NCI-H2107 treated with DMSO at 0.1 percent for 48 hours (cell line): ENCODE results near the gene SACS.
"Not testable (repeated sequence)": the region's sequence is repeated elsewhere in the genome, so short reads cannot be mapped to it uniquely, and the experiment has no call there.

Source experiments
- DNase-seq: peaks from one replicate; lab custom pipeline; 2025; ENCODE audit not compliant: unreplicated experiment; lab: John Stamatoyannopoulos, UW

SACS gene

GRCh38 chr13:23418776-23419683 is 14.5 kb downstream of the SACS start:
- DNase-seq, result no peak

- DNase-seq, result no peak
Measured at GRCh38 chr13:23414682-23415081, 18.8 kb downstream of the SACS start.

- no peak for DNase-seq
Measured at GRCh38 chr13:23411706-23412105, 21.8 kb downstream of the SACS start.

DNA sequence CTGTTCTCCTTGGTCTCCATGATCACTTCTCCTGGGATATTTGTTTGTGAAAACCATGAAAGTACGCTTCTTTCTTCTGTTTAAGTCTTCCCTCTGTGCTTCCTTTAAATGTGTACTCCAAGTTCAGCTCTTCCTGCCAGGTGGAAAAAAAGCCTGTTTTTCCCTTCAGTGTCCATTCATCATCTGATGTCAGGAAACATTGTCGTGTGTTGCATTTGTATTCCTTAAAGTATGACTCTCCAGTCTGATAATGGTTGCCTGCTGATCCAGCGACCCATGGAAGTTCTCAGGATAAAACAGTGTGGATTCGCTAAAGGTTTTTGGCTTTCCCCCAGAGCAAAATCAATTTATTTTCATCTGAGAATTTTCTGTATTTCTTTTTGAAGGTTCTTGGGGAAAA is 22.3 kb downstream of the SACS start:
- no peak for DNase-seq

GRCh38 chr13:23408026-23408425 is 25.5 kb downstream of the SACS start:
- DNase-seq, result no peak

- not testable (repeated sequence) for DNase-seq
Measured at GRCh38 chr13:23401156-23401555, 32.3 kb downstream of the SACS start.

GRCh38 chr13:23399347-23399746 is 34.2 kb downstream of the SACS start:
- no peak for DNase-seq

DNA sequence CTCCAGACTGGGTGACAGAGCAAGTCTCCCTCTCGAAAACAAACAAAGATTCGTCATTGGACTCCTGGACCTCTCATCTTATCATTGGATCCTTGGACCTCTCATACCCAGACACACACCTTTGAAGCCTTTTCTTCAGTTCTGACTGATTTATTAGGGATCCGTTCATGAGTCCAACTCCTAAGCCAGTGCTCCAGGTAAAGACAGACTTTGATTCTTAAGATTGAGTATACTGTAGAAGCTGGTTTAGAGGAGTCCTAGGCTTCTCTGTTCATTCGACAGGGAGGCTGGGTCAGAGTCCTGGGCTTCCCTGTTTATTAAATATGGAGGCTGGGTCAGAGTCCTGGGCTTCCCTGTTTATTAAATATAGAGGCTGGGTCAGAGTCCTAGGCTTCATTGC is 38.7 kb downstream of the SACS start:
- DNase-seq, result no peak

GRCh38 chr13:23392925-23393645 is 40.4 kb downstream of the SACS start:
- no peak for DNase-seq

GRCh38 chr13:23392313-23392712 is 41.2 kb downstream of the SACS start:
- DNase-seq, result no peak

- no peak for DNase-seq
Measured at GRCh38 chr13:23391752-23392151, 41.8 kb downstream of the SACS start.

GRCh38 chr13:23386533-23386932 is 47.0 kb downstream of the SACS start:
- DNase-seq, result no peak

GRCh38 chr13:23385931-23386330 is 47.6 kb downstream of the SACS start:
- no peak for DNase-seq

GRCh38 chr13:23384111-23384510 is 49.4 kb downstream of the SACS start:
- DNase-seq, result no peak

DNA sequence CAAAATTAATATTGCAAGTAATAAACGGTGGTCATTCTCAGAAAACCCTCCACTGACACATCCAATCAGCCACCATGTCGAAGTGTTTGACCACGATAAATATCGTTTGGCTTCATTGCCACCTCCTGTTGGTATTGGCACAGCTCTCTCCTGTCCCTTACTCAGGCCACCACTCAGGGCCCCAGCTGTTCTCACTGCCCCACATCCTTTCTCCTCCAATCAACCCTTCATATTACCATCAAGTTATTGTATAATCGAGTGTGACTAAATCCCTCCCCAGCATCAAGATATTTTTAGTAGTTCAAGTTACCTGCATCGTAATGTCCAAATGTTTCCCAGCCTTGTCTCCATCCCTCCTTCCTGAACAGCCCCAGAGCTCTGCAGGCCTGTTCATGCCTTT is 50.4 kb downstream of the SACS start:
- no peak for DNase-seq

DNA sequence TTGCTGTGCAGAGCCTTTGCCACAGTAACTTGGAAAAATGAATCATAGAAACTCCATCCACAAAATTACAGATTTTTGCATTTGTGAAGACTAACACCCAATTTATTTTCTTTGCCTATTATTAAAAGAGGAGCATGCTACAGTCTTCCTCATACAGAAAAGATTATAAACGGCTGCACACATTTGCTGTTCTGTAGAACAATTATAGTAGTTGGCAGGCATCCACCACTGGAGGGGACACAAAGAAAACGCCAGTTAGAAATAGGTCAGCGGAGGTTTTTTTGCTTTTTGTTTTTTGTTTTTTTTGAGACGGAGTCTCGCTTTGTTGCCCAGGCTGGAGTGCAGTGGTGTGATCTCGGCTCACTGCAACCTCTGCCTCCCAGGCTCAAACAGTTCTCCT is 51.6 kb downstream of the SACS start:
- no peak for DNase-seq

DNA sequence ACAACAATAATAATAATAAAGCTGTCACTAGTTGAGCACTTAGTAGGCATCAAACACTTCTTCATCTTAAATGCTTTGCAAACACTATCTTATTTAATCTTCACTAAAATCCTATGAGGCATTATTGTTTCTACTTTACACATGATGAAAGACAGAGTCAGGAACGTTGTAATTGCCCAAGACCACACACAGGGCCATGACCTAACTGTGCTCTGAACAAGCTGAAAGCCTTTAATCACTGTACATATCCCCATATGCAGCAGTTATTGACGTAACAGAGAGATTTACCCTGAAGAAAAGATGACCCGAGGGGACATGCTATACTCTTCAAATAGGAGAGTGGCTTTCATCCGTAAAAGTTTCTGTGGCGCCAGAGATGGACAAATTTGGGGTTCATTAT is 53.0 kb downstream of the SACS start:
- DNase-seq, result no peak

GRCh38 chr13:23377983-23378632 is 55.4 kb downstream of the SACS start:
- DNase-seq, result no peak

GRCh38 chr13:23377579-23377978 is 55.9 kb downstream of the SACS start:
- DNase-seq, result no peak

- peak; percentile 72 for DNase-seq
Measured at GRCh38 chr13:23375001-23375971, 58.2 kb downstream of the SACS start.
